OCI-LY3 (cell line): Measurements from ENCODE around the gene DUSP19.
"Not testable (repeated sequence)": the region's sequence is repeated elsewhere in the genome, so short reads cannot be mapped to it uniquely, and the experiment has no call there.

ENCODE experiments used
- H2AFZ ChIP-seq: fragments of 200-600, 300-600 bp; shearing (Covaris generic); 2 replicates; pipeline ENCODE4 v1.6.0; 2014; ENCODE audit warnings: antibody characterized with exemption, low read depth, low read length
- H3K27ac ChIP-seq: fragments of 200-600, 300-600 bp; sonication (generic); 2 replicates; pipeline ENCODE4 v1.5.1; 2014; ENCODE audit warnings: mild to moderate bottlenecking, low read length, moderate library complexity, mixed read lengths
- H3K27me3 ChIP-seq: fragments of 200-600, 300-600 bp; sonication (generic); 2 replicates; pipeline ENCODE4 v1.6.1; 2014; ENCODE audit warnings: low read depth, low read length, mixed read lengths
- H3K36me3 ChIP-seq: fragments of 200-600, 300-600 bp; sonication (generic); replicated peaks from 2 replicates; pipeline ENCODE3; 2014; ENCODE audit warnings: low read depth, low read length, mixed read lengths
- H3K4me1 ChIP-seq: fragments of 300-600, 200-600 bp; sonication (generic); 2 replicates; pipeline ENCODE4 v1.6.1; 2014; ENCODE audit warnings: low read length, mixed read lengths
- H3K4me2 ChIP-seq: fragments of 200-600, 300-600 bp; sonication (generic); 2 replicates; pipeline ENCODE4 v1.6.1; 2014; ENCODE audit warnings: low read length, mixed read lengths
- H3K4me3 ChIP-seq: fragments of 300-600, 200-600 bp; sonication (generic); 2 replicates; pipeline ENCODE4 v1.5.1; 2014; ENCODE audit warnings: antibody characterized with exemption, mild to moderate bottlenecking, low read length, moderate library complexity
- H3K79me2 ChIP-seq: fragments of 300-600, 200-600 bp; shearing (Covaris generic); 2 replicates; pipeline ENCODE4 v1.6.1; 2014; ENCODE audit warnings: mild to moderate bottlenecking, low read length, mixed read lengths
- H3K9ac ChIP-seq: fragments of 300-600, 200-600 bp; shearing (Covaris generic); 2 replicates; pipeline ENCODE4 v1.6.0; 2014; ENCODE audit warnings: mild to moderate bottlenecking, low read length, moderate library complexity
- H3K9me3 ChIP-seq: fragments of 200-600, 300-600 bp; shearing (Covaris generic); 2 replicates; pipeline ENCODE4 v1.6.1; 2014; ENCODE audit warnings: low read length, mixed read lengths; ENCODE audit not compliant: insufficient read depth
- H4K20me1 ChIP-seq: fragments of 200-600, 300-600 bp; sonication (generic); 2 replicates; pipeline ENCODE4 v1.6.1; 2016; ENCODE audit warnings: low read length, mixed read lengths; ENCODE audit not compliant: insufficient read depth
- EZH2phosphoT487 ChIP-seq: fragments of 200-600 bp; shearing (Covaris generic); IDR thresholded peaks from 2 replicates; pipeline ENCODE4 v1.6.1; 2018; ENCODE audit warnings: antibody characterized with exemption, mixed run types, low read depth
- TF ChIP-seq, protein P1 (sequence below): fragments of 200-600, 300-600 bp; sonication (generic); IDR thresholded peaks from 2 replicates; pipeline ENCODE4 v1.5.1; 2014; ENCODE audit warnings: antibody characterized with exemption, low read length, low read depth

DUSP19 gene

DNA sequence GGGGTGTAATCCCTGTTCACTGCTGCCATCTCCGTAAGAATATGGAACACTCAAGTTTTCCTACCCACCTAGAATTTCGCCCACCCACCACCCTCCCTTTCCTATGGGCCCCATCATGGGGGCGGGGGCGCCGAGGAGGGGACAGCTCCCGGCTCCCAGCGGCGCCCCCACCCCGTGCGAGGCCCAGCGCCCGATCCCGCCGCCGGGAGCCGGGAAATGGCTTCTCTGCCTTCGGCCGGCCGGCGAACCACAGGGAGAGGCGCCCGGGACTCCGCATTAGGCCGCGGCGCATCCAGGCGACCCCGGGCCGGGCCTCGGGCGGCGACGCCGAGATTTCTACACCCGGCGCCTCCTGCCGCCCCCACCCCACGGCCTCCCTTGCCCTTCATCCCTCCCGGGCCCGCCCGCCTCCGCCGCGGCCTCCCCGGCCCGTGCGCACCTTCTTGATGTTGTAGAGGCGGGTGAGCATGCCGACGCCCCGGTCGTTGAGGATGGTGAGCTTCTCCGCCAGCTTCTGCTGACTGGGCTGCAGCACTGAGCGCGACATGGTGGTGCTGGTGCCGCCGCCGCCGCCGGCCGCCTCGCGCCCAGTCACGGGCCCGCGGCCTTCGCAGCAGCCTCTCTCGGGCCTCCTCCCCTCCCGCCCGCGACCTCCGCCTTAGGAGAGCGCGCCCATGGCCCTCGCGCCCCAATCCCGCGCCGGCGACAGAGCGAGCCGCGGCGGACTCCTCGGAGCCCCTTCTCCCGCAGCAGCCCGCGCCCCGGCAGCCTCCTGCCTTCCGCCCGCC, 40.8 kb upstream of the DUSP19 start:
- Histone ChIP-seq H3K27me3 (peaks cover 82% of the 10 kb centered on the region), H2AFZ (no peak overlapping the region), H3K9ac (no peak overlapping the region), H3K36me3 (no peaks in the 10 kb centered on the region), H3K9me3 (no peaks in the 10 kb centered on the region), H3K79me2 (no peaks in the 10 kb centered on the region), H3K4me3 (no peak overlapping the region), H3K4me2 (no peak overlapping the region), H3K4me1 (peaks cover 13% of the 10 kb centered on the region), H3K27ac (no peak overlapping the region), H4K20me1 (peaks cover 58% of the 10 kb centered on the region)
- TF ChIP-seq, protein P1, sequence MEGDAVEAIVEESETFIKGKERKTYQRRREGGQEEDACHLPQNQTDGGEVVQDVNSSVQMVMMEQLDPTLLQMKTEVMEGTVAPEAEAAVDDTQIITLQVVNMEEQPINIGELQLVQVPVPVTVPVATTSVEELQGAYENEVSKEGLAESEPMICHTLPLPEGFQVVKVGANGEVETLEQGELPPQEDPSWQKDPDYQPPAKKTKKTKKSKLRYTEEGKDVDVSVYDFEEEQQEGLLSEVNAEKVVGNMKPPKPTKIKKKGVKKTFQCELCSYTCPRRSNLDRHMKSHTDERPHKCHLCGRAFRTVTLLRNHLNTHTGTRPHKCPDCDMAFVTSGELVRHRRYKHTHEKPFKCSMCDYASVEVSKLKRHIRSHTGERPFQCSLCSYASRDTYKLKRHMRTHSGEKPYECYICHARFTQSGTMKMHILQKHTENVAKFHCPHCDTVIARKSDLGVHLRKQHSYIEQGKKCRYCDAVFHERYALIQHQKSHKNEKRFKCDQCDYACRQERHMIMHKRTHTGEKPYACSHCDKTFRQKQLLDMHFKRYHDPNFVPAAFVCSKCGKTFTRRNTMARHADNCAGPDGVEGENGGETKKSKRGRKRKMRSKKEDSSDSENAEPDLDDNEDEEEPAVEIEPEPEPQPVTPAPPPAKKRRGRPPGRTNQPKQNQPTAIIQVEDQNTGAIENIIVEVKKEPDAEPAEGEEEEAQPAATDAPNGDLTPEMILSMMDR, result no peak
- no peak for TF ChIP-seq EZH2phosphoT487

DNA sequence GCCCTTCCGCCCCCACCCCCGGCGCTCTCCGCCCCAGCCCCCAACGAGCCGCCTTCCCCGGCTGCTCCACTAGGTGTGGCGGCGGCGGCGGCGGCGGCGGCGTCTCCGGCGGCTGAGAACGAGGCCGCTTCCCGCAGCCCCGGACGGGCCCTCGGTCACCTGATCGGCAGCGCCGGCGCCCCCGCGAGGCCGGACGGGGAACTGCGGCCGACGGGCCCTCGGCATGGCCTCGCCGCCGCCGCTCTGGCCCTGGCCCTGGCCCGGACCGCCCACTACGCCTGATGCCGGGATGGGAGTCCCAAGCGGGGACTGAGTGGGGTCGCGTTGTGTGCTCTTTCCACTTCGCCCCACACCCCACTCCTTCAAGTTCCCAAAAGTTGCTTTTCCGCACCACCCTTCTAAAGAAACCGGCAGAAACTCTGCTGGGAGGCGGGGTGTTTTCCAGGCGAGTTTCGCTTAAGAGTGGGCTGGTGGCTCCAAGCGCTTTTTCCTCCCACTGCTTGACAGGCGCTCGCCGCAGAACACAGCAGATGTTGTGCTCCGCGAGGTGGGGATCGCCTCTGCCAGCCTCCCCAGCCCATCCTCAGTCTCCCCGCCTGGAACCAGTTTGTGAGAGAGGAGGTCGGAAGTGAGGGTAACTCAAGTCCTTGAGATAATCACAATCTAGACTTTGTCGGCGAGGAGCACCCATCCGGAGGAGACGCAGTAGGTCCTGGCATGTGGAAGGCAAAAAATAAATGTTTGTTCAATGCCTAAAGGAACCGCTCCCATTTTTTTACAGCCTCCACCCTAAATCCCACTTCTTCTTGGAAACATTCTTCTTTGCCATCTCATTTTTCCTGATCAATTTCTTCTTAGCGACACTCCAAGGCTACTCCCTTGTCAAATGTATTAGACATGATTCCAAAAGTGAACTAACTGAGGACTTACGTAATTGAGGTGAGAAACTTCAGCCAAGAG, 39.9 kb upstream of the DUSP19 start, which contains the start of gene NCKAP1:
Gene NCKAP1 (minus strand): TSS at position 117 of the 960 bp plus-strand sequence. CDS start 358 bp downstream, outside the sequence.
- H3K9ac ChIP-seq, result no peak within 1 kb of the TSS
- TF ChIP-seq EZH2phosphoT487, result no peak
- no peak within 1 kb of the TSS for H2AFZ ChIP-seq
- H3K9me3 ChIP-seq, result no peaks in the 10 kb centered on the region
- H3K27ac ChIP-seq, result no peak within 1 kb of the TSS
- peaks cover 81% of the 10 kb centered on the region for H3K27me3 ChIP-seq
- H3K36me3 ChIP-seq, result no peaks in the 10 kb centered on the region
- H3K4me3 ChIP-seq, result no peak within 1 kb of the TSS
- H3K79me2 ChIP-seq, result no peaks in the 10 kb centered on the region
- H3K4me2 ChIP-seq, result no peak within 1 kb of the TSS
- H3K4me1 ChIP-seq, result peaks cover 13% of the 10 kb centered on the region
- H4K20me1 ChIP-seq, result peaks cover 53% of the 10 kb centered on the region

- no peak overlapping the region for H3K4me3 ChIP-seq
- no peaks in the 10 kb centered on the region for H3K36me3 ChIP-seq
- peaks cover 70% of the 10 kb centered on the region for H3K27me3 ChIP-seq
- H3K9ac ChIP-seq, result no peak overlapping the region
- H3K27ac ChIP-seq, result no peak overlapping the region
- H3K9me3 ChIP-seq, result no peaks in the 10 kb centered on the region
- peaks cover 11% of the 10 kb centered on the region for H3K4me1 ChIP-seq
- H3K4me2 ChIP-seq, result no peak overlapping the region
- TF ChIP-seq, protein P1, result no peak
- H2AFZ ChIP-seq, result no peak overlapping the region
- H3K79me2 ChIP-seq, result no peaks in the 10 kb centered on the region
- peaks cover 34% of the 10 kb centered on the region for H4K20me1 ChIP-seq
These were observed 37.9 kb upstream of the DUSP19 start for GRCh38 chr2:183040604-183041003.

GRCh38 chr2:183043580-183043979, 35.0 kb upstream of the DUSP19 start:
- peaks cover 15% of the 10 kb centered on the region for H4K20me1 ChIP-seq
- H3K9me3 ChIP-seq, H3K4me3 ChIP-seq: not testable (repeated sequence)

DNA sequence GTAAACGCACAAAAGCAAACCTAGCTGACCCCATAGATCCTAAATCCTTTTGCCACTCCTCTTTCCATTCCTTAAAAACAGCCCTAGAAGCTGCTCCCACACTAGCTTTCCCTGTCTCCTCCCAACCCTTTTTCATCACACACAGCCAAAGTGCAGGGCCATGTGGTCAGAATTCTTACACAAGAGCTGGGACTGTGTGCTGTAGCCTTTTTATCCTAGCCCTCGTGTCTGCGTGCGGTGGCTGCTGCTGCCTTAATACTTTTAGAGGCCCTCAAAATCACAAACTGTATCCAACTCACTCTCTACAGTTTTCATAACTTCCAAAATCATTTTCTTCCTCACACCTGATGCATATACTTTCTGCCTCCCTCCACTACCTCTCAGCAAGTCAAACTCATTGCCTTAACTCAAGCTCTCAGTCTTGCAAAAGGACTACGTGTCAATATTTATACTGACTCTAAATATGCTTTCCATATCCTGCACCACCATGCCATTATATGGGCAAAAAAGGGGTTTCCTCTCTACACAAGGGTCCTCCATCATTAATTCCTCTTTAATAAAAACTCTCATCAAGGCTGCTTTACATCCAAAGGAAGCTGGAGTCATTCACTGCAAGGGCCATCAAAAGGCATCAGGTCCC, 30.9 kb upstream of the DUSP19 start:
- not testable (repeated sequence) for H3K9ac ChIP-seq, H4K20me1 ChIP-seq, H3K4me2 ChIP-seq, H3K79me2 ChIP-seq, H3K4me1 ChIP-seq, H3K9me3 ChIP-seq, H3K4me3 ChIP-seq, H2AFZ ChIP-seq, H3K27ac ChIP-seq, H3K36me3 ChIP-seq
- peaks cover 66% of the 10 kb centered on the region for H3K27me3 ChIP-seq

More at GRCh38 chr2:183043580-183043979, 35.0 kb upstream of the DUSP19 start:
- not testable (repeated sequence) for H3K36me3 ChIP-seq, H2AFZ ChIP-seq, H3K4me1 ChIP-seq, H3K9ac ChIP-seq, H3K27ac ChIP-seq, H3K4me2 ChIP-seq, H3K79me2 ChIP-seq
- peaks cover 81% of the 10 kb centered on the region for H3K27me3 ChIP-seq
